OCI-LY1 (cell line): ENCODE results near the gene RTKN2.

Experiments used
- EZH2 ChIP-seq: fragments of 200-600 bp; sonication (generic), shearing (Covaris generic); IDR thresholded peaks from 2 replicates; pipeline ENCODE4 v1.8.0; 2017; ENCODE audit warnings: borderline replicate concordance, mixed run types, mild to moderate bottlenecking, antibody characterized with exemption, low read length, moderate library complexity, mixed read lengths
- TF ChIP-seq, protein P1 (sequence below): fragments of 200-600 bp; sonication (generic), shearing (Covaris generic); IDR thresholded peaks from 2 replicates; pipeline ENCODE4 v1.5.1; 2017; ENCODE audit warnings: mild to moderate bottlenecking, antibody characterized with exemption, low read length, moderate library complexity, mixed read lengths

DNA sequence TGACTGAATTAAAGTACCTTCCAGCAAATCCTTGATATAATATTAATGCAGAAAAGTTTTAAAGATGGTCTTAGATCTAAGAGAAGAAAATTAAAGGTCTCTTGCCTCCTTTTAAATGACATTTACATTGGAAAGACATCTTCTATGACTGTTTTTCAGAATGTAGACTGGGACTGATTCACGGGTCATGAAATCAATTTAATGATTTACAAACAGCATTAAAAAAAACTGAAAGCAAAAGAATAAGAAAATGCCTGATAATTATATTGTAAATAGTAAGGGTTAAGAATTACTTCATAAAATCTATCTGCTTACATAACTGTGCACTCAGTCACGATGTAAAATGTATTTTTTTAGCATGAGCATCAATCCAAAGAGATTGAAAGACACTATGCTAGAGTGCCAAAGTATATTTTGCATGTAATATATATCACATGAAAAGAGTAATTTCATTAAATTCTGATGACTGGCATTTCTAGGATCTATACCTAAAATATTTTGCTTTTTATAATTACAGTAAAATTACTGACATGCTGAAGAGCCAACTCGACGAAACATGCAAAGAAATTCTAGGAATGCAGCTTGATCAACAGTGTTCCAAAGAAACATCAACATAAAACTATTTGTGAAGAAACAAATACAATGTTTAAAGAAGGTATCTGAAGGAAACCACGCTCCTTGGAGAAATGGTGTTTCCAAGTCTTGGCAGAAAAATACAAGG lies 35.1 kb downstream of the RTKN2 start:
- TF ChIP-seq, protein P1, sequence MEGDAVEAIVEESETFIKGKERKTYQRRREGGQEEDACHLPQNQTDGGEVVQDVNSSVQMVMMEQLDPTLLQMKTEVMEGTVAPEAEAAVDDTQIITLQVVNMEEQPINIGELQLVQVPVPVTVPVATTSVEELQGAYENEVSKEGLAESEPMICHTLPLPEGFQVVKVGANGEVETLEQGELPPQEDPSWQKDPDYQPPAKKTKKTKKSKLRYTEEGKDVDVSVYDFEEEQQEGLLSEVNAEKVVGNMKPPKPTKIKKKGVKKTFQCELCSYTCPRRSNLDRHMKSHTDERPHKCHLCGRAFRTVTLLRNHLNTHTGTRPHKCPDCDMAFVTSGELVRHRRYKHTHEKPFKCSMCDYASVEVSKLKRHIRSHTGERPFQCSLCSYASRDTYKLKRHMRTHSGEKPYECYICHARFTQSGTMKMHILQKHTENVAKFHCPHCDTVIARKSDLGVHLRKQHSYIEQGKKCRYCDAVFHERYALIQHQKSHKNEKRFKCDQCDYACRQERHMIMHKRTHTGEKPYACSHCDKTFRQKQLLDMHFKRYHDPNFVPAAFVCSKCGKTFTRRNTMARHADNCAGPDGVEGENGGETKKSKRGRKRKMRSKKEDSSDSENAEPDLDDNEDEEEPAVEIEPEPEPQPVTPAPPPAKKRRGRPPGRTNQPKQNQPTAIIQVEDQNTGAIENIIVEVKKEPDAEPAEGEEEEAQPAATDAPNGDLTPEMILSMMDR: no peak
- TF ChIP-seq EZH2: no peak
